Measurements from ENCODE around the gene RICTOR.

- TF ChIP-seq POLR2A (IDR thresholded peaks at IDR 0.05): no peak
- no peak for TF ChIP-seq POLR2AphosphoS5 (IDR thresholded peaks at IDR 0.05)
- TF ChIP-seq CTCF (IDR thresholded peaks at IDR 0.05 in 8 of 11, conservative IDR thresholded peaks at IDR 0.05 in 3 of 11): no peak
Measured at GRCh38 chr5:39100301-39100850, 26.2 kb upstream of the RICTOR start.

All from spleen (tissue), 7 donors.